ENCODE measurements around the gene KLHL29.

Gene KLHL29

GRCh38 chr2:23654756-23655155 is 269.8 kb downstream of the KLHL29 start:
- DNase-seq (ENCODE audit: low spot score): no peak
- Histone ChIP-seq H3K27ac (no peak overlapping the region), H3K4me3 (no peak overlapping the region)
- no peak for TF ChIP-seq CTCF (IDR thresholded peaks at IDR 0.05)

GRCh38 chr2:23655934-23656596 is 271.1 kb downstream of the KLHL29 start:
- no peak for TF ChIP-seq CTCF (IDR thresholded peaks at IDR 0.05)
- H3K4me3 ChIP-seq: no peak overlapping the region
- H3K27ac ChIP-seq: no peak overlapping the region
- no peak for DNase-seq (ENCODE audit: low spot score)

GRCh38 chr2:23656597-23656973 is 271.6 kb downstream of the KLHL29 start:
- TF ChIP-seq CTCF (IDR thresholded peaks at IDR 0.05): no peak
- Histone ChIP-seq H3K4me3 (no peak overlapping the region), H3K27ac (no peak overlapping the region)
- DNase-seq (ENCODE audit: low spot score): no peak

GRCh38 chr2:23657371-23657770 is 272.4 kb downstream of the KLHL29 start:
- no peak for DNase-seq (ENCODE audit: low spot score)
- Histone ChIP-seq H3K27ac (no peak overlapping the region), H3K4me3 (no peak overlapping the region)
- TF ChIP-seq CTCF (IDR thresholded peaks at IDR 0.05): no peak

GRCh38 chr2:23657934-23658333 is 273.0 kb downstream of the KLHL29 start:
- H3K4me3 ChIP-seq: no peak overlapping the region
- no peak for DNase-seq (ENCODE audit: low spot score)
- TF ChIP-seq CTCF (IDR thresholded peaks at IDR 0.05): no peak
- H3K27ac ChIP-seq: no peak overlapping the region

- DNase-seq (ENCODE audit: low spot score): no peak
- TF ChIP-seq CTCF (IDR thresholded peaks at IDR 0.05): no peak
- Histone ChIP-seq H3K4me3 (no peak overlapping the region), H3K27ac (no peak overlapping the region)
Observed at GRCh38 chr2:23658466-23658942, 273.5 kb downstream of the KLHL29 start.

- TF ChIP-seq CTCF (IDR thresholded peaks at IDR 0.05): no peak
- no peak overlapping the region for H3K4me3 ChIP-seq
- DNase-seq (ENCODE audit: low spot score): no peak
Observed at GRCh38 chr2:23659328-23659727, 274.3 kb downstream of the KLHL29 start.

More at GRCh38 chr2:23659328-23659727, 274.3 kb downstream of the KLHL29 start:
- H3K27ac ChIP-seq: no peak overlapping the region
